Spleen (tissue), 7 donors: Measurements from ENCODE around the gene YAP1.

Source experiments
- CTCF ChIP-seq, 11 experiments: fragments of 200-600 bp in 7 of 11; fragments of 450-650 bp in 4 of 11; sonication (generic) in 4 of 11; IDR thresholded peaks in 8 of 11; conservative IDR thresholded peaks in 3 of 11; 1 replicate in 7 of 11; 2 replicates in 4 of 11; pipeline versions ENCODE4 v1.4.0 to v1.8.0; 2016 to 2021; ENCODE audit warnings: antibody characterized with exemption in 11 of 11, inconsistent platforms in 4 of 11, mild to moderate bottlenecking in 1 of 11
- POLR2A ChIP-seq, 3 donors: fragments of 450-650 bp; IDR thresholded peaks; one replicate each; pipeline ENCODE4 v1.5.1; 2017; ENCODE audit warnings: antibody characterized with exemption in 3 of 3, mild to moderate bottlenecking in 1 of 3
- POLR2AphosphoS5 ChIP-seq, 3 donors: sonication (generic); formaldehyde crosslinking; IDR thresholded peaks; one replicate each; pipeline ENCODE4 v1.5.1; 2017; ENCODE audit warnings: antibody characterized with exemption in 3 of 3
- donor health status: DM: no; HTN: no; CAD: no; lungs with moderate emphysema.
- donor health status: DM: no; HTN: no; CAD: no.
- donor health status: DM: no; HTN: no; CAD: no.

DNA sequence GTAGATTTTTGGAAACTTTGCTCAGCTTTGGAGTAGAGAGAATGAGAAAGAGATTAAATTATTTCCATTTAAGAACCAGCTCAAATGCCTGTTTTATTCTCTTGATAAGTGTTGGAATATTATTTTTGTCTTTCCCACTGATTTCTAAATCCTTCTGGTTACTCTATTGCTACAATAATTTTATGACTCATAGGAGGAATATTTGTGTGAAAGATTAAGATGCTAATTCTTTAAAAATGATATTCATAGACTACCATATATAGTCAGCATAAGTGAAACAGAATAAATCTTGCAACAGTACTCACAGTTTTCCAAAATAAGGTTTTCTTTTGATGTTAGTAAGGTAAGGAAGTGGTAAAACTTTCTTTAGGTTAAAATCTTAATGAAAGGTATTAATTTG, 60.9 kb downstream of the YAP1 start:
- TF ChIP-seq CTCF (IDR thresholded peaks at IDR 0.05 in 8 of 11, conservative IDR thresholded peaks at IDR 0.05 in 3 of 11) (no peak), POLR2A (IDR thresholded peaks at IDR 0.05) (no peak), POLR2AphosphoS5 (IDR thresholded peaks at IDR 0.05) (no peak)
